Brain microvascular endothelial cell (primary cell): ENCODE data around the gene SVOPL.

ENCODE experiments used
- DNase-seq: peaks from one replicate; pipeline ENCODE4 v3.0.0-alpha.2; 2020
- H3K27ac ChIP-seq: fragments of 250-450 bp; sonication (Bioruptor Pico); 2 replicates; pipeline ENCODE4 v1.5.1; 2020; ENCODE audit warnings: mild to moderate bottlenecking, moderate library complexity
- H3K27me3 ChIP-seq: fragments of 250-450 bp; sonication (Bioruptor Pico); replicated peaks from 2 replicates; pipeline ENCODE4 v1.5.1; 2020; ENCODE audit warnings: mild to moderate bottlenecking
- H3K36me3 ChIP-seq: fragments of 250-450 bp; sonication (Bioruptor Pico); replicated peaks from 2 replicates; pipeline ENCODE4 v1.5.1; 2020; ENCODE audit warnings: mild to moderate bottlenecking
- H3K4me3 ChIP-seq: 2 replicates; pipeline ENCODE4 v1.5.1; 2011; ENCODE audit warnings: low read depth, mild to moderate bottlenecking, control low read depth, low read length, moderate library complexity
- CTCF ChIP-seq: IDR thresholded peaks from 2 replicates; pipeline ENCODE4 v1.5.1; 2011; ENCODE audit warnings: low read depth, mild to moderate bottlenecking, moderate library complexity, low read length, control low read depth, inconsistent platforms; ENCODE audit errors: missing control alignments
- in situ Hi-C: cut with HindIII; loops from 2 replicates; pipeline ENCODE4 v1.10.0; 2017; ENCODE audit warnings: low sequenced_read_pairs, low pct_ligation_motif_present

The SVOPL gene

DNA sequence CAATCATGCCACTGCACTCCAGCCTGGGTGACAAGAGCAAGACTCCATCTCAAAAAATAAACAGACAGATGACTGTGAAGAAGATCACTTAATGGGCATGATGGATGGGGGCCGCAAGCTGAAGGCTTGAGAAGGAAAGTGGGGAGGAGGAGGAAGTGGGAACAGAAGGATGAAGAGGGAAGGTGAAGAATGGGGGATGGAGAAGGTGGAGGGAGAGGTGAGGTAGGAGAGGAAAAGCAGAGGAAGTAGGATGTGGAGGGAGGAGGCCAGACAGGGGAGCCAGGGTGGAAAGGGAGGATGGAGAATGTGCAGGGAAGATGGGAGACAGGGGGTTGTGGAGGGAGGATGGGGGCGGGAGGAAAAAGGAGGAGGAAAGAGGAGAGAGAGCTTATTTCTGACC, 68.8 kb downstream of the SVOPL start:
- in situ Hi-C loops, result no loop called here
- no peak for TF ChIP-seq CTCF
- no peaks in the 10 kb centered on the region for H3K36me3 ChIP-seq
- no peak overlapping the region for H3K4me3 ChIP-seq
- no peak overlapping the region for H3K27ac ChIP-seq
- DNase-seq, result no peak
- no peaks in the 10 kb centered on the region for H3K27me3 ChIP-seq

GRCh38 chr7:138630059-138630610, 71.0 kb downstream of the SVOPL start:
- H3K27me3 ChIP-seq, result no peaks in the 10 kb centered on the region
- no peaks in the 10 kb centered on the region for H3K36me3 ChIP-seq
- H3K4me3 ChIP-seq, result no peak overlapping the region
- no peak for DNase-seq
- in situ Hi-C loops, result no loop called here
- no peak overlapping the region for H3K27ac ChIP-seq
- TF ChIP-seq CTCF, result no peak

DNA sequence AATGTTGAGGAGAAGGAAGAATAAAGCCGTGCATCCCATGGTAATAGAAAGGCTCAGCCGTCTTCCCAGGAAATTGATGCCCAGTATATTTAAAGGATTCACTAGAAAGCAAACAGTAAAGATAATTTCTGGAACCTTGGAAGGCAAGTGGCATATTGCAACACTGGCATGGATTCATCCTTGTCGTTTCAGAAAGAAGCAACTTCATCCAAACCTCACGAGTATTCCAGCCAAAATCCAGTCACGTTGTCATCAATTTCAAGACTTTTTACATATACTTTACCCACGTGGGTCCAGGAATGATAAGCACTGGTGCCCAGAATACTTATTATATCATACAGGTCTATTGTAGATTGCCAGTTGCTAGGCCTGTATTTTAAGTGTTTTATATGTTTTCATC, 73.8 kb downstream of the SVOPL start:
- Histone ChIP-seq H3K27me3 (no peaks in the 10 kb centered on the region), H3K36me3 (no peaks in the 10 kb centered on the region), H3K27ac (no peak overlapping the region), H3K4me3 (no peak overlapping the region)
- in situ Hi-C loops, result no loop called here
- no peak for TF ChIP-seq CTCF
- DNase-seq, result no peak

DNA sequence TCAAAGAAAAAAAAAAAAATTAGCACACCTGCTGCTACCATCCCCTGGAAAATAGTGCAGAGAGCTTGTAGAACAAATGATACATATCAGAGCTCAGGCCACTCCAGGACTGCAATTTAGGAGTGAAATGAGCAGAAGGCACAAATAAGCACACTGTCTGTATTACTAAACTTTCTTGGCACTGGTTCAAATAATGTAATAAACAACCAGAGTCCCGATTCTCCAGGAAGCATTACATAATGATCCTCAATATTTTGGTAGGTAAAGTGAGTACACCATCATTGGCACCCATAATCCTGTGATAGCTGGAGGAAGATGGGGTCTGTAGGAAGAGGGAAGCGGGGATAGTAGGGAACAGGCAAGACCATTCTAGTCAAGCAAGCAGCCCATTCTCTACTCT, 74.3 kb downstream of the SVOPL start:
- DNase-seq, result no peak
- Histone ChIP-seq H3K36me3 (no peaks in the 10 kb centered on the region), H3K27me3 (no peaks in the 10 kb centered on the region), H3K27ac (no peak overlapping the region), H3K4me3 (no peak overlapping the region)
- no peak for TF ChIP-seq CTCF
- in situ Hi-C loops, result no loop called here

DNA sequence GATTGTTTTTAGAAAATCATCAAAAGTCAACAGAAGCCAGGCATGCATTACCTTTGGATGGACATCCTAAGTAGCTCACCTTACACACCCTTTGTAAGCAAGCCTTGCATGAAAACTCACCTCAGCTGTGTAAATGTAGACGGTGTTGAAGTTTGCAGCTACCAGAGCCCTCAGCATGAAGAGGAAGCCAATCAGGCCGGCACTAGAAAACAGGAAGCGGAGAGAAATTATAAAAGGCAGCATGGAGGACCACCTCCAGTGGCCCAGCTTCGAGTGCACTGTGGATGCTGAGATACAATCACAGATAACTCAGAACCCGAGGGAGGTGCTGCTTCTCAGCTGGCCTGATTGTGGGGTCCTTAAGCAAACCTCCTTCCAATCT, 75.3 kb downstream of the SVOPL start:
- no peaks in the 10 kb centered on the region for H3K27me3 ChIP-seq
- no peak overlapping the region for H3K27ac ChIP-seq
- TF ChIP-seq CTCF, result no peak
- no peaks in the 10 kb centered on the region for H3K36me3 ChIP-seq
- no peak overlapping the region for H3K4me3 ChIP-seq
- no peak for DNase-seq
- in situ Hi-C loops, result no loop called here

- Histone ChIP-seq H3K27me3 (no peaks in the 10 kb centered on the region), H3K4me3 (no peak overlapping the region), H3K27ac (no peak overlapping the region), H3K36me3 (no peaks in the 10 kb centered on the region)
- in situ Hi-C loops, result no loop called here
- DNase-seq, result no peak
- no peak for TF ChIP-seq CTCF
Observed at GRCh38 chr7:138625084-138625848, 75.9 kb downstream of the SVOPL start.
